Anterior cingulate cortex (tissue), 58 donors: ENCODE data around the gene RAB11FIP4.

Experiments
- DNase-seq, 58 donors: peaks; one replicate each; lab custom pipeline; 2025; lab: John Stamatoyannopoulos, UW

RAB11FIP4 gene

DNA sequence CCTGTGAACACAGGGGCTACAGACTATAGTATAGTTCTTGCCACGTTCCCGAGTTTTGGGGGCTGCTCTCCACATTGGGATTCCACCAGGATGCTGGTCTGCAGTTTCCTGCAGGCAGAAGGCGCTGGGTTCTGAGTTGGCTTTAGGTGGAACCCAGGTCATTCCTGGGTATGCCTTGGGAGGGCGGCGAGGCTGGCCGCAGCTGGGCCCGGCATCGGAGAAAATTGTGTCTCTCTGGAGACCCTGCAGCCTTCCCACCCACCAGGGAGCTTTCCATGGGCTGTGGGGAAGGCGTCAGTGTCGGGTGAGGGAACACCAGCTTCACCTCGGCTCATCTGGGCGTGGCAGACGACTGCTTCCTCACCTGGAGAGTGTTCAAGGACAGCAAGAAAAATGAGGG lies 183.6 kb downstream of the RAB11FIP4 start:
- no peak for DNase-seq

DNA sequence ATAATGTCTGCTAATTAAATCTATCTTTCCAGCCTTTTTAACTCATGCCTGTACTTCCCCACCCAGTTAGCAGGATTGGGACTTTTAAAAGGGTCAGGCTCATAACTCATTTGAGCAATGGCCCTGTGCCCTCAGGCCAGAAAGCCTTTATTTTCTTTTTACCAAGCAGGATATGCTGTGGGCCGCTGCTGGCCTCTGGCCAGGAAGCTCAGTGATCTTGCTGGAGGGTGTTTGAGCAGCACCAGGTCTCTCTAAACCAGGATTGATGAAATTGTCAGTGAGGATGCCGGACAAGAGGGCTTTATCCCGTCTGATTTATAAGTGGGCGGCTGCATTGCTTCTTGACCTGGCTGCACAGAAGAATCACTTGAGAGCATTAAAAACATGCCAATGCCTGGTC lies 187.8 kb downstream of the RAB11FIP4 start:
- peak in 1 of 58 donors; percentile 19 for DNase-seq

DNA sequence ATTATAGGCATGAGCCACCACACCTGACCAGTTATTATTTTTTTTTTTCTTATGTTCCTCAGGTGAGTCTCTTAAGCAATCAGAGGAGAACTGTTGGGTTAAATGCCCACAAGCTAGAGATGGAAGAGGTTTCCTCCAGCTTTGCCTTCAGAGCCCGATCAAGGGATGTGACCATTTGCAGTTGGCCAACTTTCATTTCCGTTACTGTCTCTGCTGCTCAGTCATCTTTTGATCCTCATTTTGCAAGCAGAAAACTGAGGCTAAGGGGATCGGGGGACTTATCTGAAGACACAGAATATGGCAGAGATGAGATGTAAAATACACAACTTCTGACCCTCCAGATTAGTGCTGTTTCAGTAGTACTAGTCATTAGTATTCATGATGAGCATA lies 188.8 kb downstream of the RAB11FIP4 start:
- DNase-seq: no peak

DNA sequence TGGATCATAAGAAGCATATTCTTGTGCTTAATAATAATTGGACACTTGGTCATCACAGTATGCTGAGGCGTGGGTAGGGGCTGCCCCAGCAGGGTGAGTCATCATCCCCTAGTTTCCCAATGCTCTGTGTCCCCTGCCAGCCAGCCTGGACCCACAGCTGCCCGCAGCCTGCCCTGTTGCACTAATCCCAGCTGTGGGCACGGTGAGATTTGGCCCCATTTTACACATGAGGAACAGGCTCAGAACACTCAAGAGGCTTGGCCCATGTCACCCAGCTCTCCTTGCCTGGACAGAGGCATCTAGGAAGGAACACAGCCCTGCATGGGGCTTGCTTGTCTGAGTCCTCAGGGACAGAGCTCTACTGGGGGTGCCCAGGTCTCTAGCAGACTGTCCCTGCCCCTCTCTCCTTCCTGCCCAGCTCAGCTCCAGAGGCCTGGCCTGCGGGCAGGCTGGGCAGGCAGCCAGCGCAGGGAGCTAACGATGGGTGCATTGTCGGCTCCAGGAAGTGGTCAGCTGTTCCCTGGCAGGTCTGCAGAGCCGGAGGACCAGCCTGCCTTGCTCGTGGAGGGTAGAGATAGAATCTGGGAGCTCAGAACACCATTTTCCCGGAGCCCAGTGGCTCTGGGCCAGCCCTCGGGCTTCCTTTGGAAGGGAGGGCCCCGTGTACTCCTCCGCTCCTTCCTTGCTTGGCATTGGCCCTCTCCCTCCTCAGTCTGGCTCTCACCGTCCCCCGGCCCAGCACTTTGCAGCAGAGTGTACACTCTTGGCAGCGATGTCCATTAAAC lies 189.4 kb downstream of the RAB11FIP4 start:
- peak in 55 of 58 donors; percentile 22 to 90 (median 63) for DNase-seq

- peak in 11 of 58 donors; percentile 31 to 75 (median 52) for DNase-seq
Measured at GRCh38 chr17:31581491-31581890, 190.0 kb downstream of the RAB11FIP4 start.

DNA sequence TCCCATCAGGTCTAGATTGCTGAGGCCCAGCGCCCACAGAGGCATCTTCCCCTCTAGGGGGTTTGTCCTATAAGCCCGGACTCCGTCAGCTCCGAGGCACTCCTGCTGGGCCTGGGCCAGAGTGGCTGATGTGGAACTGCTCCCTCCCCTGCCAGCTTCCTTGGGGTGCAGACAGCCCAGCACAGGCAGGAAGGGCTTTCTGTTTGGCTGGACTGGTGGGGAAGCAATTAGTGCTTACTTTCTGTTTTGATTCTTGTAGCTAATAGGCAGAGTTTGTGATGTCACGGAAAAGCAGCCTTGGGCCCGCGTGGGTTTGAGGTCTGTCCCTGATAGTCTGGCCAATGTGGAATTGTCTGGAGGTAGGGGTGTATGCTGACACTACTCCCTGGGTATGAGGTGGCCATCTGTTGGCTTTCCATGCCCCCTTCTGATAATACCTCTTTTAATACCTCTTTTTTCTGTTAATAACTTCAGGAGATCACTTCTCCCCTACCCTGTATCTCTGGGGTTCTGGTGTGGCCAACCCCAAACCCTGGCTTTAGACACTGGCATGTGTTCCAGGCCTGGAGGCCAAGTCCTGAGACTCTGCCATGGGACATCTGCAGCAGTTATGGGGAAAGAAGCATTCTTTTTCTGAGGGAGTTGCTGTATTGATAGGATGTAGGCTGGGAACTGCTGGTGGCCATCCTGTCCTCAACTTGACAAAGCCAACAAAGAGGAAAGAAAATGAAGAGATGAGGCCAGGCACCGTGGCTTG lies 190.9 kb downstream of the RAB11FIP4 start:
- peak in 38 of 58 donors; percentile 3 to 57 (median 29) for DNase-seq

DNA sequence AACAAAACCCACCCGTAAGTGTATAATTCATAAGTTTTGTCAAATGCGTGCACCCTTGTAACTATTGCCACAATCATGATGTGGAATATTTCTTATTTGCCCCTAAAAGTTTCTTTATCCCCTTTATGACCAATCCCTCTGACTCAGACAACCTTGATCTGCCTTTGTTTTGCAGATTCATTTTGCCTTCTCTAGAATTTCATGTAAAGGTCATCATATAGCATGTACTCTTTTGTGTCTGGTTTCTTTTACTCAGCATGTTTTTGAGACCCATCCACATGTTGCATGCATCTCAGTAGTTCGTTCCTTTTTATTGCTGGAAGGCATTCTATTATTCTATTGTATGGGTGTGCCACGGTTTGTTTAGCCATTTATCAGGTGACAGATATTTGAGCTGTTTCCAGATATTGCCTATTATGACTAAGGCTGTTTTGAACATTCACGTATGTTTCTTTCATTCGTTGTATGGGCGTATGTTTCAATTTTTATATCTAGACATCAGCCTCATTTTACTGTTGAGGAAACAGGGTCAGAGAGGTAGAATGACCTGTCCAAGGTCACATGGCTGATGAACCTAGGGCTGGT lies 192.4 kb downstream of the RAB11FIP4 start:
- no peak for DNase-seq

DNA sequence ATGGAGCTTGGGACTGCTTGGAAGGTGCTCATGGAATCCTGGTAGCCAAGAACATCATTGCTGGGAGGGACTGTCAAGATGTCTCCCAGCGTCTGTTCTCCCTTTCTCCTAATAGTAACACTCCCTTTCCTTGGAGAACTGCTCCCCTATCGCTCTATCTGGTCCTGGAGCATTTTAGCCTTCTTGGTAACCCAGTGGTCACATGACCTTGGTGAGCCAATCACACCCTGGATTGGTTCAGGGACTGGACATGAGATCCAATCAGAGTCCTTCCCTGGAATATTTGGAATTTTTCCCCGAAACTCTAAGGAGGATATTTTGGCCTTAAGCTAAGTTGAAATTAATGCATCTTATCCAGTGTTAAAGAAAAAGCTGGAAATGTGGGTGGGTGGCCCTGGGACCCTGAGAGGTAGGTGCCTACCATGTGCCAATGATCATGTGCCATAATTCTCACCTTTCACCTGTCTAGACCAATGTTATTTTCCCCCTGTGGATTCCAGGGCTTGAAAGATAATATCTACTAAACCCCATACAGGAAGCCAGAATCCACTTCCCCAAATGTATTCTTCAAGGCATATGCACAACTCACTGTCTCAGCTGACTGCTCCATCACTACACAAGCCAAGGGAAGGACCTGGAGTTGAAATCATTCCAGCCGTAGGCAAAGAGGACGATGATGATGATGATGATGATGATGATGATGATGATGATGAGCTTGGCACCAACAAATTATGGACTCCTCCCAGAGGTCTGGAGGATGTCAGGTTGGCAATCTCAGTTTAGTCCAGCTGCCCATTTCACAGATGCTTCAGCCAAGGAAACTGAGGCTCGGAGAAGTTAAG lies 193.2 kb downstream of the RAB11FIP4 start:
- DNase-seq: no peak

DNA sequence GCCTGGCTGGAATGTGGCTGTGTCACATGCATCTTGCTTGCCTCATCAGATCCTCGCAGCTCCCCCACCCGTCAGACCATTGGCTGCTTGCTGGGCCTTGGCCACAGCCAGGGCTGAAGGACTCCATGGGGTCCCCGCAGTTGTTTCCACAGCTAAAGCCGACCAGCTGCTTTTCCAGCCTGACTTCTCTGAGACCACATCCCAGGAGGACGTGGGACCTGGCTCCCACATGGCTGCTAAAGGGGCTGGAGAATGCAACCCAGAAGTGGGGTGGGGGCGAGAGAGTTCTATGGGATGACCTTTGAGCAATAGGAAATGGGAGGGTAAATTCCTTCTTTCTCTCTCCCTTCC lies 193.8 kb downstream of the RAB11FIP4 start:
- no peak for DNase-seq

- DNase-seq: no peak
Measured at GRCh38 chr17:31586946-31587345, 195.5 kb downstream of the RAB11FIP4 start.

- DNase-seq: no peak
Measured at GRCh38 chr17:31587462-31587861, 196.0 kb downstream of the RAB11FIP4 start.
